Kidney (tissue), 14 donors: Measurements from ENCODE around the gene LIME1. TPM values are rescaled to one million over a fixed set of nuclear protein-coding genes. Genes with fewer than 3 reads are reported as not detected.

ENCODE experiments used
- DNase-seq, 5 donors: peaks; one replicate each; pipeline ENCODE4 v3.0.0-alpha.2; 2013 to 2020
- FAIRE-seq: peaks from 2 replicates; lab custom pipeline; 2012; peaks lifted over from hg19 to GRCh38; lab: Jason Lieb, UNC
- H3K27ac ChIP-seq, 2 donors: one replicate each; pipeline ENCODE4 v1.7.0; 2013; ENCODE audit warnings: low read depth in 2 of 2, low read length in 2 of 2, inconsistent platforms in 1 of 2
- H3K27me3 ChIP-seq: one replicate; pipeline ENCODE4 v1.7.1; 2013; ENCODE audit warnings: low read length, inconsistent platforms; ENCODE audit not compliant: control insufficient read depth, insufficient read depth
- H3K36me3 ChIP-seq, 3 donors: one replicate each; pipeline versions ENCODE4 v1.7.0 to v1.7.1; 2013; ENCODE audit warnings: low read length in 3 of 3, control low read depth in 1 of 3, inconsistent platforms in 1 of 3; ENCODE audit not compliant: insufficient read depth in 3 of 3, control insufficient read depth in 2 of 3
- H3K4me1 ChIP-seq, 3 donors: one replicate each; pipeline versions ENCODE4 v1.7.0 to v1.7.1; 2013; ENCODE audit warnings: low read length in 3 of 3, inconsistent platforms in 1 of 3, low read depth in 1 of 3; ENCODE audit not compliant: control insufficient read depth in 2 of 3, insufficient read depth in 2 of 3
- H3K4me3 ChIP-seq, 3 donors: one replicate each; pipeline versions ENCODE4 v1.7.0 to v1.8.1; 2013; ENCODE audit warnings: low read length in 3 of 3, control low read depth in 1 of 3, inconsistent platforms in 1 of 3
- H3K9ac ChIP-seq, 3 donors: one replicate each; pipeline versions ENCODE4 v1.7.0 to v1.7.1; 2013; ENCODE audit warnings: low read length in 3 of 3, control low read depth in 1 of 3, inconsistent platforms in 1 of 3
- H3K9me3 ChIP-seq, 3 donors: one replicate each; pipeline versions ENCODE4 v1.7.0 to v1.7.1; 2013; ENCODE audit warnings: low read length in 3 of 3, control low read depth in 1 of 3, inconsistent platforms in 1 of 3; ENCODE audit not compliant: control insufficient read depth in 2 of 3, insufficient read depth in 1 of 3
- CTCF ChIP-seq: IDR thresholded peaks from 3 replicates; pipeline ENCODE4 v1.5.1; 2012; ENCODE audit warnings: mild to moderate bottlenecking, moderate library complexity, borderline replicate concordance; ENCODE audit not compliant: insufficient read depth; ENCODE audit errors: extremely low read depth
- intact Hi-C: fragments of 100-400 bp; cut with DNase I; formaldehyde crosslinking; loops from one replicate; pipeline ENCODE4 v1.11.1; 2022
- polyA plus RNA-seq: library from polyadenylated mRNA; stranded (reverse); fragments of 350-450 nt; fragmentation: Illumina TruSeq; extraction: RNeasy Lipid Tissue Mini Kit (QIAGEN cat#74804); gene quantifications from one replicate; pipeline ENCODE4 v1.2.3, GENCODE V29; 2014; ENCODE audit warnings: low read depth, low replicate concordance; ENCODE audit not compliant: insufficient read depth
- total RNA-seq: library from RNA; stranded (reverse); fragmentation: NEBNext Ultra II Directional; extraction: Animal tissue kit (Norgen Biotek cat#: 25700); gene quantifications from one replicate; pipeline ENCODE4 v1.2.1, GENCODE V29; 2021
- donor health status: control.
- donor health status: control.
- donor health status: control.
- donor health status: control.
- donor health status: control.
- donor health status: DM: yes; HTN: yes; CAD: no.
- donor health status: Normal renal cell carcinoma (clear cell type).

LIME1 gene
- total and polyA plus RNA-seq, 2 donors from 2014 or later, result 12.1 to 114 TPM

- H3K4me1 ChIP-seq, result peaks cover 0 to 16% (median 0%) of the 10 kb centered on the region in 3 donors
- H3K36me3 ChIP-seq, result no peaks in the 10 kb centered on the region
- no peak overlapping the region for H3K9ac ChIP-seq
- H3K9me3 ChIP-seq, result no peaks in the 10 kb centered on the region
- H3K27ac ChIP-seq, result no peak overlapping the region
- DNase-seq (peak in 2 of 5 donors; percentile 30 to 85), FAIRE-seq (no peak)
- H3K27me3 ChIP-seq, result no peaks in the 10 kb centered on the region
- no peak for TF ChIP-seq CTCF
- H3K4me3 ChIP-seq, result no peak overlapping the region
- intact Hi-C loops, result no loop called here
Observed at GRCh38 chr20:63693083-63693732, 43.3 kb upstream of the LIME1 start.

GRCh38 chr20:63693733-63694583 is 42.5 kb upstream of the LIME1 start:
- Histone ChIP-seq H3K4me3 (no peak overlapping the region), H3K4me1 (peaks cover 0 to 14% (median 0%) of the 10 kb centered on the region in 3 donors), H3K9ac (no peak overlapping the region), H3K9me3 (no peaks in the 10 kb centered on the region), H3K36me3 (no peaks in the 10 kb centered on the region), H3K27ac (no peak overlapping the region), H3K27me3 (no peaks in the 10 kb centered on the region)
- no peak for TF ChIP-seq CTCF
- DNase-seq (peak in 2 of 5 donors; percentile 38 to 64), FAIRE-seq (no peak)
- intact Hi-C loops, result no loop called here

GRCh38 chr20:63694584-63695423 is 41.7 kb upstream of the LIME1 start:
- no peak for TF ChIP-seq CTCF
- no peaks in the 10 kb centered on the region for H3K27me3 ChIP-seq
- intact Hi-C loops, result no loop called here
- DNase-seq (peak in 2 of 5 donors; percentile 40 to 82), FAIRE-seq (no peak)
- H3K9ac ChIP-seq, result no peak overlapping the region
- H3K27ac ChIP-seq, result no peak overlapping the region
- no peak overlapping the region for H3K4me3 ChIP-seq
- H3K4me1 ChIP-seq, result peaks cover 0 to 14% (median 0%) of the 10 kb centered on the region in 3 donors
- no peaks in the 10 kb centered on the region for H3K9me3 ChIP-seq
- no peaks in the 10 kb centered on the region for H3K36me3 ChIP-seq
